HL-60 (cell line): ENCODE results near the gene ADAM12.

Experiments
- DNase-seq, 2 experiments: peaks; one replicate each; pipeline ENCODE4 v3.0.0-alpha.2; 2010 to 2020; ENCODE audit warnings: low read depth in 1 of 2, low spot score in 1 of 2
- H3K27ac ChIP-seq: fragments of 250-450 bp; sonication (Bioruptor Pico); replicated peaks from 2 replicates; pipeline ENCODE4 v1.5.1; 2020; ENCODE audit warnings: mild to moderate bottlenecking, moderate library complexity
- H3K27me3 ChIP-seq: fragments of 250-450 bp; sonication (Bioruptor Pico); 2 replicates; pipeline ENCODE4 v1.5.1; 2021; ENCODE audit warnings: mild to moderate bottlenecking, moderate library complexity; ENCODE audit not compliant: insufficient read depth, poor library complexity, severe bottlenecking
- H3K4me3 ChIP-seq: replicated peaks from 2 replicates; pipeline ENCODE4 v1.5.1; 2011; ENCODE audit warnings: mild to moderate bottlenecking, control low read depth, low read length; ENCODE audit not compliant: insufficient read depth
- GABPA ChIP-seq: IDR thresholded peaks from 2 replicates; pipeline ENCODE4 v1.6.1; 2012; ENCODE audit warnings: low read depth
- POLR2AphosphoS5 ChIP-seq: IDR thresholded peaks from 2 replicates; pipeline ENCODE4 v1.6.1; 2012; ENCODE audit warnings: low read depth
- REST ChIP-seq: IDR thresholded peaks from 2 replicates; pipeline ENCODE4 v1.6.1; 2012; ENCODE audit warnings: low read depth; ENCODE audit not compliant: insufficient replicate concordance
- SPI1 ChIP-seq: IDR thresholded peaks from 2 replicates; pipeline ENCODE4 v1.6.1; 2012; ENCODE audit warnings: low read depth, mild to moderate bottlenecking, borderline replicate concordance
- TF ChIP-seq, protein P1 (sequence below): IDR thresholded peaks from one replicate; pipeline ENCODE4 v1.5.1; 2011; ENCODE audit warnings: low read length, control low read depth, inconsistent platforms; ENCODE audit not compliant: insufficient read depth

ADAM12 gene

DNA sequence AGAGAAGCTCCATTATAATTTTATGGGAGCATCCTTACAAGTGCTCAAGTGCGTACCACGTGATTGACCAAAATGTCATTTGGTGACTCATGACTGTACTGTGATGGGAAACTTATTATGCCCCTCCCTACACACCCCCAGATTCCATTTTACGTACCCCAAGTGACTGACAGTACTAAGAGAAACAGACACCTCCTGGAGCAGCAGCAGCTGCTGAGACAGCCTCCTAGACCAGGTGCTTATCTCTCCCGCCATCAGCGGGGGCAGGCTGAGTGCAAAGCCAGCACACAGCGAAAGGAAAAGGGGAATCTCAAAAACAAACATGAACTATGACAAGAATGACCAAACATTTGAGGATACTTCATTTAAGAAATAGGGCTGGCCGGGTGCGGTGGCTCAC lies 4.2 kb upstream of the ADAM12 start:
- TF ChIP-seq REST (no peak), GABPA (no peak), POLR2AphosphoS5 (no peak)
- TF ChIP-seq, protein P1, sequence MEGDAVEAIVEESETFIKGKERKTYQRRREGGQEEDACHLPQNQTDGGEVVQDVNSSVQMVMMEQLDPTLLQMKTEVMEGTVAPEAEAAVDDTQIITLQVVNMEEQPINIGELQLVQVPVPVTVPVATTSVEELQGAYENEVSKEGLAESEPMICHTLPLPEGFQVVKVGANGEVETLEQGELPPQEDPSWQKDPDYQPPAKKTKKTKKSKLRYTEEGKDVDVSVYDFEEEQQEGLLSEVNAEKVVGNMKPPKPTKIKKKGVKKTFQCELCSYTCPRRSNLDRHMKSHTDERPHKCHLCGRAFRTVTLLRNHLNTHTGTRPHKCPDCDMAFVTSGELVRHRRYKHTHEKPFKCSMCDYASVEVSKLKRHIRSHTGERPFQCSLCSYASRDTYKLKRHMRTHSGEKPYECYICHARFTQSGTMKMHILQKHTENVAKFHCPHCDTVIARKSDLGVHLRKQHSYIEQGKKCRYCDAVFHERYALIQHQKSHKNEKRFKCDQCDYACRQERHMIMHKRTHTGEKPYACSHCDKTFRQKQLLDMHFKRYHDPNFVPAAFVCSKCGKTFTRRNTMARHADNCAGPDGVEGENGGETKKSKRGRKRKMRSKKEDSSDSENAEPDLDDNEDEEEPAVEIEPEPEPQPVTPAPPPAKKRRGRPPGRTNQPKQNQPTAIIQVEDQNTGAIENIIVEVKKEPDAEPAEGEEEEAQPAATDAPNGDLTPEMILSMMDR = no peak
- DNase-seq = no peak
- H3K27ac ChIP-seq = no peak overlapping the region
- peaks cover 11% of the 10 kb centered on the region for H3K27me3 ChIP-seq
- H3K4me3 ChIP-seq = no peak overlapping the region

- H3K4me3 ChIP-seq = no peak overlapping the region
- no peak overlapping the region for H3K27ac ChIP-seq
- peaks cover 15% of the 10 kb centered on the region for H3K27me3 ChIP-seq
- TF ChIP-seq GABPA (no peak), SPI1 (no peak), POLR2AphosphoS5 (no peak), REST (no peak)
- TF ChIP-seq, protein P1 = no peak
- DNase-seq = no peak
These were observed 3.8 kb upstream of the ADAM12 start for GRCh38 chr10:126392068-126392467.

GRCh38 chr10:126391192-126391885 lies 3.1 kb upstream of the ADAM12 start:
- TF ChIP-seq GABPA (no peak), SPI1 (no peak), POLR2AphosphoS5 (no peak), REST (no peak)
- TF ChIP-seq, protein P1 = no peak
- peaks cover 21% of the 10 kb centered on the region for H3K27me3 ChIP-seq
- DNase-seq = no peak
- H3K4me3 ChIP-seq = no peak overlapping the region
- H3K27ac ChIP-seq = no peak overlapping the region
